NCI-H2196 (cell line): ENCODE results near the gene CDH2.
"Not testable (repeated sequence)": the region's sequence is repeated elsewhere in the genome, so short reads cannot be mapped to it uniquely, and the experiment has no call there.

ENCODE experiments used
- DNase-seq: peaks from one replicate; lab custom pipeline; 2025; ENCODE audit not compliant: unreplicated experiment; lab: John Stamatoyannopoulos, UW

The CDH2 gene

GRCh38 chr18:27931535-27931934 lies 245.4 kb downstream of the CDH2 start:
- no peak for DNase-seq

DNA sequence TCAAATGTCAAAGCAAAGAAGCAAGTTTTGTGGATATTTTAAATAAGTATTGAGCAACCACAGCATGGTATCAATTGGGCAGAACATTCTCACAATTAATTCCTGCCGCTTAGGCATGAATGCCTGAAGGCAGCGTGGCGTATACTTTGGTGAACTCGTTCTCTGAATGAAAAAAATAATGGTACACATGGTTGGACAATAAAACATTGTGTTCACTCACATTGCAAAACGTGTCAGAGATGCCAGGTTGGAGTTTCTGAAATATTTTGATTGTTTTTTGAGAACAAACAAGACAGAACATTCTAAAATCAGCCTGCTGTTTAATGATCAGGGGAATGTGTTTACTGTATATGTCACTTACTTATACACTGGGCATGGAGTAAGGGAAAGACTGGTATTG lies 254.2 kb downstream of the CDH2 start:
- no peak for DNase-seq

GRCh38 chr18:27921904-27922751 lies 254.8 kb downstream of the CDH2 start:
- no peak for DNase-seq

- no peak for DNase-seq
Observed at GRCh38 chr18:27921392-27921791, 255.5 kb downstream of the CDH2 start.

GRCh38 chr18:27920836-27921235 lies 256.1 kb downstream of the CDH2 start:
- DNase-seq, result no peak

- not testable (repeated sequence) for DNase-seq
Observed at GRCh38 chr18:27906189-27906588, 270.7 kb downstream of the CDH2 start.

DNA sequence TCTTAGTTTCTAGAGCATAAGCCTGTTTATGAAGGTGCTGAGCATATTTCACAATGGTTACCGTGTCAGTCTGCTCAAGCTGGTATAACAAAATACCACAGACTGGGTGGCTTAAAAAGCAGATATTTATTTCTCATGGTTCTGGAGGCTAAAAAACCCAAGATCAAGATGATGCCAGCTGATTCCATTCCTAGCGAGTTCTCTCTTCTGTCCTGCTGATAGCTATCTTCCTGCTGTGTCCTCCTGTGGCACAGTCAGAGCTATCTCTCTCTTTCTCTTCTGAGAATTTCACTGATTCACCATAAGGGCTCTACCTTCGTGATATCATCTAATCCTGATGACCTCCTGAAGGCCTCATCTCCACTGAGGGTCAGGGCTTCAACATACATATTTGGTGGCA lies 273.0 kb downstream of the CDH2 start:
- DNase-seq, result no peak

- DNase-seq, result no peak
Observed at GRCh38 chr18:27901424-27902226, 275.3 kb downstream of the CDH2 start.
